ENCODE results near the gene BEAN1. TPM values are rescaled to one million over a fixed set of nuclear protein-coding genes. Genes with fewer than 3 reads are reported as not detected.

Gene BEAN1
- total RNA-seq, 4 donors from 2014 or later = 0.47 to 1.0 (median 0.54) TPM; not detected in 1

GRCh38 chr16:66441586-66442375, 14.7 kb downstream of the BEAN1 start:
- no peaks in the 10 kb centered on the region for H3K36me3 ChIP-seq
- TF ChIP-seq CTCF (IDR thresholded peaks at IDR 0.05) (no peak), EP300 (IDR thresholded peaks at IDR 0.05) (no peak), POLR2AphosphoS5 (IDR thresholded peaks at IDR 0.05) (no peak), POLR2A (IDR thresholded peaks at IDR 0.05) (no peak)
- H3K4me1 ChIP-seq = no peaks in the 10 kb centered on the region
- no peaks in the 10 kb centered on the region for H3K27me3 ChIP-seq
- no peak overlapping the region for H3K4me3 ChIP-seq
- no peaks in the 10 kb centered on the region for H3K9me3 ChIP-seq
- no peak for ATAC-seq
- no peak overlapping the region for H3K27ac ChIP-seq
- 100% methylated on average over 1 of the region's 7 CpGs; no CpG with 5 or more reads in 1 of the 2 donors for WGBS, 2 donors (ENCODE audit: low coverage in 1 of 2)

- no peaks in the 10 kb centered on the region for H3K9me3 ChIP-seq
- H3K27ac ChIP-seq = no peak overlapping the region
- no peaks in the 10 kb centered on the region for H3K4me1 ChIP-seq
- no peak for ATAC-seq
- H3K4me3 ChIP-seq = no peak overlapping the region
- TF ChIP-seq EP300 (IDR thresholded peaks at IDR 0.05) (no peak), POLR2AphosphoS5 (IDR thresholded peaks at IDR 0.05) (no peak), POLR2A (IDR thresholded peaks at IDR 0.05) (no peak), CTCF (IDR thresholded peaks at IDR 0.05) (no peak)
- no peaks in the 10 kb centered on the region for H3K27me3 ChIP-seq
- WGBS, 2 donors (ENCODE audit: low coverage in 1 of 2) = 63 to 73% methylated on average over 3 to 6 of the region's 6 CpGs
- H3K36me3 ChIP-seq = no peaks in the 10 kb centered on the region
These were observed 15.6 kb downstream of the BEAN1 start for GRCh38 chr16:66442502-66443268.

- H3K36me3 ChIP-seq = no peaks in the 10 kb centered on the region
- 90 to 100% methylated on average over 2 to 3 of the region's 3 CpGs for WGBS, 2 donors (ENCODE audit: low coverage in 1 of 2)
- no peaks in the 10 kb centered on the region for H3K27me3 ChIP-seq
- TF ChIP-seq POLR2AphosphoS5 (IDR thresholded peaks at IDR 0.05) (no peak), CTCF (IDR thresholded peaks at IDR 0.05) (no peak), POLR2A (IDR thresholded peaks at IDR 0.05) (no peak), EP300 (IDR thresholded peaks at IDR 0.05) (no peak)
- no peaks in the 10 kb centered on the region for H3K9me3 ChIP-seq
- H3K4me1 ChIP-seq = no peaks in the 10 kb centered on the region
- no peak for ATAC-seq
- H3K27ac ChIP-seq = no peak overlapping the region
- H3K4me3 ChIP-seq = no peak overlapping the region
These were observed 16.2 kb downstream of the BEAN1 start for GRCh38 chr16:66443269-66443652.

GRCh38 chr16:66444049-66444481, 17.0 kb downstream of the BEAN1 start:
- Histone ChIP-seq H3K9me3 (no peaks in the 10 kb centered on the region), H3K27ac (no peak overlapping the region), H3K27me3 (no peaks in the 10 kb centered on the region), H3K4me3 (no peak overlapping the region), H3K4me1 (no peaks in the 10 kb centered on the region), H3K36me3 (no peaks in the 10 kb centered on the region)
- WGBS, 2 donors (ENCODE audit: low coverage in 1 of 2) = 80% methylated on average over 1 of the region's 3 CpGs; no CpG with 5 or more reads in 1 of the 2 donors
- no peak for ATAC-seq
- TF ChIP-seq POLR2A (IDR thresholded peaks at IDR 0.05) (no peak), POLR2AphosphoS5 (IDR thresholded peaks at IDR 0.05) (no peak), EP300 (IDR thresholded peaks at IDR 0.05) (no peak), CTCF (IDR thresholded peaks at IDR 0.05) (no peak)
